Ovary (tissue), 9 donors: Measurements from ENCODE around the gene LGALS1. TPM values are rescaled to one million over a fixed set of nuclear protein-coding genes. Genes with fewer than 3 reads are reported as not detected.
"Not testable (repeated sequence)": the region's sequence is repeated elsewhere in the genome, so short reads cannot be mapped to it uniquely, and the experiment has no call there.

Source experiments
- DNase-seq, 5 donors: peaks; one replicate each; pipeline ENCODE4 v3.0.0-alpha.2; 2019 to 2020
- H3K27ac ChIP-seq, 2 donors: fragments of 200-600 bp; one replicate each; pipeline versions ENCODE4 v1.5.1 to v1.8.0; 2019 to 2022
- H3K27me3 ChIP-seq: fragments of 200-600 bp; one replicate; pipeline ENCODE4 v1.8.0; 2022
- H3K36me3 ChIP-seq: fragments of 200-600 bp; sonication (generic); one replicate; pipeline ENCODE4 v1.5.1; 2019
- H3K4me1 ChIP-seq: one replicate; pipeline ENCODE4 v1.8.1; 2013; ENCODE audit warnings: mild to moderate bottlenecking, moderate library complexity; ENCODE audit not compliant: insufficient read depth
- H3K4me3 ChIP-seq: fragments of 200-600 bp; sonication (generic); one replicate; pipeline ENCODE4 v1.5.1; 2017
- H3K9me3 ChIP-seq, 2 donors: fragments of 200-600 bp in 1 of 2; sonication (generic) in 1 of 2; one replicate each; pipeline versions ENCODE4 v1.5.1 to v1.8.1; 2013 to 2019; ENCODE audit warnings: mild to moderate bottlenecking in 1 of 2, moderate library complexity in 1 of 2
- EP300 ChIP-seq: sonication (generic); formaldehyde crosslinking; IDR thresholded peaks from one replicate; pipeline ENCODE4 v1.6.1; 2017; ENCODE audit warnings: antibody characterized with exemption
- POLR2A ChIP-seq: fragments of 450-650 bp; IDR thresholded peaks from one replicate; pipeline ENCODE4 v1.6.1; 2017; ENCODE audit warnings: antibody characterized with exemption, mild to moderate bottlenecking, moderate library complexity
- WGBS, 3 donors: extraction: QIAGEN DNeasy Blood & Tissue Kit in 1 of 3; methylation state at CpG; one replicate each; pipeline versions ENCODE4 v1.1.5 to v1.1.7; 2013 to 2017; 5-methylcytosine and 5-hydroxymethylcytosine counted together
- intact Hi-C, 4 donors: fragments of 100-400 bp; cut with DNase I; formaldehyde crosslinking; loops; one replicate each; pipeline versions ENCODE4 v1.11.0 to v1.15.1; 2022 to 2023
- polyA plus RNA-seq, 2 donors: library from polyadenylated mRNA; stranded (reverse); fragments of 200-250 nt in 1 of 2; fragments of 350-450 nt in 1 of 2; fragmentation: Illumina TruSeq in 1 of 2; extraction: RNeasy Lipid Tissue Mini Kit (QIAGEN cat#74804) in 1 of 2; gene quantifications; one replicate each; pipeline ENCODE4 v1.2.3, GENCODE V29; 2013 to 2014
- total RNA-seq, 7 donors: library from RNA; depleted of rRNA in 2 of 7; stranded (reverse); fragments of >200 nt in 2 of 7; fragmentation: NEBNext Ultra II Directional in 3 of 7; extraction: Animal tissue kit (Norgen Biotek cat#: 25700) in 3 of 7; gene quantifications; one replicate each; pipeline versions ENCODE4 v1.1.0 to v1.2.4, GENCODE V29; 2016 to 2023
- TF ChIP-seq, protein P1 (sequence below), 3 donors: fragments of 450-650 bp in 2 of 3; fragments of 200-600 bp in 1 of 3; IDR thresholded peaks; one replicate each; pipeline versions ENCODE4 v1.5.1 to v1.8.0; 2016 to 2022; ENCODE audit warnings: antibody characterized with exemption in 3 of 3, mild to moderate bottlenecking in 1 of 3
- donor health status: DM: no; HTN: no; CAD: no; lungs with moderate emphysema.
- donor health status: DM: no; HTN: no; CAD: no.
- donor health status: Bipolar disorder and iron deficiency.
- donor health status: DM: yes; HTN: yes; CAD: no.
- donor health status: DM: no; HTN: no; CAD: no.
- donor health status: DM: yes; HTN: yes; CAD: no.

The LGALS1 gene
- total and polyA plus RNA-seq, 9 donors = 331 to 1,819 (median 1,125) TPM

DNA sequence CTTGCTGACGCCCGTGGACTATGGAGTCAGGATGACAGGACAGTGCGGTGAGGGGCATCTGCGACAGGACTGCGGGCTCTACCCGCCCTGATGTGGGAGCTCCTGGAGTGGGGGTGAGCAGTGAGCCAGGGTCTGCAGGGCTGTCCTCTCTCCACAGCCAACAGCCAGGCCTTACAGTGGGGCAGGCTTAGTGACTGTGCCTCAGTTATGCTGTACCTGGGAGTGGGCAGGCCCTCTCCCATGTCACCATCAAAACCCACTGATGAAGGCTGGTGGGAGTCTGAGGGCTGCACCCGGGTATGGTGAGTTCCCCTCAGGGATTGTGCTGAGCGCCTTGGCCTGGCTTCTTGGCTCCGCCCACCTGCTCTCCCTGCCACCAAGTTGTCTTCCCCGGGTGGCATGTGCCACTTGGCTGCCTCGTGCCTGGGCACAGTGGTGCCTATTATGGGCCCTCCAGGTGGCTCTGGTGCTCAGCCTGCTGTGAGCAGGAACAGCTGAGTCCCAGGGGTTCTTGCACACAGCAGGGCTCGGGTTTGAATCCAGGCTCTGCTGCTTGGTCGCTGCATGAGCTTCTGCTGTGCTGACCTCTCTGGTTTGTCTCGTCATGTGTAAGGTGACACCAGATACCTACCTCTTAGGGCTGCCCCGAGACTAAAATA, 17.3 kb downstream of the LGALS1 start:
- intact Hi-C loops = no loop called here
- no peaks in the 10 kb centered on the region for H3K9me3 ChIP-seq
- no peaks in the 10 kb centered on the region for H3K27me3 ChIP-seq
- H3K4me3 ChIP-seq = no peak overlapping the region
- no peak for DNase-seq
- 87 to 94% (median 90%) methylated on average over 15 of the region's 15 CpGs for WGBS, 3 donors
- no peak overlapping the region for H3K27ac ChIP-seq
- TF ChIP-seq EP300 (no peak), POLR2A (no peak)
- TF ChIP-seq, protein P1, sequence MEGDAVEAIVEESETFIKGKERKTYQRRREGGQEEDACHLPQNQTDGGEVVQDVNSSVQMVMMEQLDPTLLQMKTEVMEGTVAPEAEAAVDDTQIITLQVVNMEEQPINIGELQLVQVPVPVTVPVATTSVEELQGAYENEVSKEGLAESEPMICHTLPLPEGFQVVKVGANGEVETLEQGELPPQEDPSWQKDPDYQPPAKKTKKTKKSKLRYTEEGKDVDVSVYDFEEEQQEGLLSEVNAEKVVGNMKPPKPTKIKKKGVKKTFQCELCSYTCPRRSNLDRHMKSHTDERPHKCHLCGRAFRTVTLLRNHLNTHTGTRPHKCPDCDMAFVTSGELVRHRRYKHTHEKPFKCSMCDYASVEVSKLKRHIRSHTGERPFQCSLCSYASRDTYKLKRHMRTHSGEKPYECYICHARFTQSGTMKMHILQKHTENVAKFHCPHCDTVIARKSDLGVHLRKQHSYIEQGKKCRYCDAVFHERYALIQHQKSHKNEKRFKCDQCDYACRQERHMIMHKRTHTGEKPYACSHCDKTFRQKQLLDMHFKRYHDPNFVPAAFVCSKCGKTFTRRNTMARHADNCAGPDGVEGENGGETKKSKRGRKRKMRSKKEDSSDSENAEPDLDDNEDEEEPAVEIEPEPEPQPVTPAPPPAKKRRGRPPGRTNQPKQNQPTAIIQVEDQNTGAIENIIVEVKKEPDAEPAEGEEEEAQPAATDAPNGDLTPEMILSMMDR (IDR thresholded peaks at IDR 0.05) = no peak
- peaks cover 6% of the 10 kb centered on the region for H3K4me1 ChIP-seq
- H3K36me3 ChIP-seq = no peaks in the 10 kb centered on the region

DNA sequence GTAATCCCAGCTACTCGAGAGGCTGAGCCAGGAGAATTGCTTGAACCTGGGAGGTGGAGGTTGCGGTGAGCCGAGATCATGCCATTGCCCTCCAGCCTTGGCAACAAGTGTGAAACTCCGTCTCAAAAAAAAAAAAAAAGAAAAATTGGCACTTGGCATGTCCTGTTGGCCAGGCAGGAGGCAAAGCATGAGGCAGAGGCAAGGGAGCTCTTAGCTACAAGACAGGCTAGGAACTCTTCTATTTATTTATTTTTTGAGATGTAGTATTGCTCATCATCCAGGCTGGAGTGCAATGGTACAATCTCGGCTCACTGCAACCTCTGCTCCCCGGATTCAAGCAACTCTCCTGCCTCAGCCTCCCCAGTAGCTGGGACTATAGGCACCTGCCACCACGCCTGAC, 18.7 kb downstream of the LGALS1 start:
- H3K27ac ChIP-seq, H3K4me1 ChIP-seq, H3K27me3 ChIP-seq, H3K9me3 ChIP-seq, H3K4me3 ChIP-seq, DNase-seq, intact Hi-C loops, H3K36me3 ChIP-seq: not testable (repeated sequence)
- WGBS, 3 donors = 86 to 93% (median 91%) methylated on average over 7 of the region's 7 CpGs

GRCh38 chr22:37696260-37696656, 20.8 kb downstream of the LGALS1 start:
- H3K27me3 ChIP-seq, H3K9me3 ChIP-seq, H3K4me1 ChIP-seq, DNase-seq, H3K27ac ChIP-seq, intact Hi-C loops, H3K36me3 ChIP-seq: not testable (repeated sequence)
- H3K4me3 ChIP-seq = peak overlapping the region; percentile 9
- 15 to 22% (median 22%) methylated on average over 13 of the region's 13 CpGs for WGBS, 3 donors

GRCh38 chr22:37696657-37697537, 21.5 kb downstream of the LGALS1 start, which contains the start of gene TRIOBP:
Gene TRIOBP (plus strand): TSS chr22:37697048. CDS start chr22:37701366, 4,318 bp downstream.
- intact Hi-C loops = no loop called here
- Histone ChIP-seq H3K27me3 (no peaks in the 10 kb centered on the region), H3K4me3 (peak within 1 kb of the TSS; percentile 9), H3K27ac (peak within 1 kb of the TSS in 1 of 2 donors; percentile 36), H3K36me3 (no peaks in the 10 kb centered on the region), H3K9me3 (no peaks in the 10 kb centered on the region), H3K4me1 (peaks cover 6% of the 10 kb centered on the region)
- WGBS, 3 donors = 8 to 17% (median 9%) methylated on average over 22 to 39 of the region's 39 CpGs
- no peak for TF ChIP-seq POLR2A
- TF ChIP-seq, protein P1 (IDR thresholded peaks at IDR 0.05) = peak in 2 of 3 donors; percentile 45 to 52
- DNase-seq = peak; percentile 89 to 95 (median 90)

- Histone ChIP-seq H3K4me3 (no peak overlapping the region), H3K4me1 (peaks cover 6% of the 10 kb centered on the region), H3K36me3 (no peaks in the 10 kb centered on the region), H3K27me3 (no peaks in the 10 kb centered on the region), H3K9me3 (no peaks in the 10 kb centered on the region), H3K27ac (peak overlapping the region in 1 of 2 donors; percentile 36)
- DNase-seq = no peak
- TF ChIP-seq POLR2A = no peak
- no peak for TF ChIP-seq EP300
- TF ChIP-seq, protein P1 (IDR thresholded peaks at IDR 0.05) = no peak
- WGBS, 3 donors = 40 to 50% (median 44%) methylated on average over 3 of the region's 3 CpGs
- intact Hi-C loops = no loop called here
These were observed 22.1 kb downstream of the LGALS1 start for GRCh38 chr22:37697538-37697835.
